H1 (cell line): ENCODE data around the gene CALR. TPM values are rescaled to one million over a fixed set of nuclear protein-coding genes. Genes with fewer than 3 reads are reported as not detected.
A peak's percentile ranks its signal among the peaks of the same experiment; 100 is the strongest.

Experiments
- CTCF ChIA-PET: fragments of 300-600 bp; sonication (Branson Sonifier 250); formaldehyde crosslinking; loops from one replicate; lab custom pipeline; 2021; ENCODE audit not compliant: partially characterized antibody; lab: Charles Lee
- POLR2A ChIA-PET: fragments of 300-600 bp; sonication (Branson Sonifier 250); formaldehyde crosslinking; loops from one replicate; lab custom pipeline; 2021; ENCODE audit warnings: inconsistent platforms; ENCODE audit not compliant: partially characterized antibody; lab: Charles Lee
- DNase-seq, 2 experiments: peaks; one replicate each; pipeline versions ENCODE4 v3.0.0 to v3.0.0-alpha.2; 2010 to 2022; ENCODE audit warnings: low spot score in 2 of 2, low read depth in 1 of 2, mixed read lengths in 1 of 2
- FAIRE-seq: peaks from 2 replicates; lab custom pipeline; 2011; peaks lifted over from hg19 to GRCh38; lab: Jason Lieb, UNC
- H2AFZ ChIP-seq: 2 replicates; pipeline ENCODE4 v1.8.1; 2012; ENCODE audit warnings: low read length, inconsistent platforms
- H2AK5ac ChIP-seq: 2 replicates; pipeline ENCODE4 v1.6.1; 2013; ENCODE audit warnings: low read depth, low read length
- H2BK120ac ChIP-seq: replicated peaks from 2 replicates; pipeline ENCODE3; 2013; ENCODE audit warnings: low read depth, low read length, inconsistent platforms
- H2BK12ac ChIP-seq: 2 replicates; pipeline ENCODE4 v1.6.1; 2013; ENCODE audit warnings: low read depth, low read length
- H2BK15ac ChIP-seq: 2 replicates; pipeline ENCODE4 v1.6.1; 2013; ENCODE audit warnings: low read length
- H2BK20ac ChIP-seq: 2 replicates; pipeline ENCODE4 v1.6.1; 2013; ENCODE audit warnings: low read length
- H2BK5ac ChIP-seq: 2 replicates; pipeline ENCODE4 v1.6.1; 2013; ENCODE audit warnings: low read depth, low read length
- H3K14ac ChIP-seq: 2 replicates; pipeline ENCODE4 v1.6.1; 2013; ENCODE audit warnings: inconsistent platforms; ENCODE audit not compliant: insufficient read length
- H3K18ac ChIP-seq: 2 replicates; pipeline ENCODE4 v1.6.1; 2013; ENCODE audit warnings: low read length; ENCODE audit errors: extremely low read depth
- H3K23ac ChIP-seq: 2 replicates; pipeline ENCODE4 v1.6.1; 2013; ENCODE audit warnings: inconsistent platforms; ENCODE audit not compliant: insufficient read length
- H3K23me2 ChIP-seq: 2 replicates; pipeline ENCODE4 v1.6.1; 2013; ENCODE audit warnings: low read depth, low read length
- H3K27ac ChIP-seq: 2 replicates; pipeline ENCODE4 v1.6.1; 2011; ENCODE audit warnings: low read depth, low read length, inconsistent platforms
- H3K27me3 ChIP-seq, 4 experiments: replicated peaks in 1 of 4; 1 replicate in 1 of 4; 2 replicates in 3 of 4; pipeline versions ENCODE4 v1.6.1 to v1.8.1; 2011 to 2013; ENCODE audit warnings: low read length in 3 of 4, mild to moderate bottlenecking in 3 of 4, inconsistent platforms in 2 of 4, mixed read lengths in 2 of 4, moderate library complexity in 1 of 4; ENCODE audit not compliant: control insufficient read depth in 3 of 4, insufficient read depth in 3 of 4; ENCODE audit errors: extremely low read depth in 1 of 4
- H3K36me3 ChIP-seq, 4 experiments: 2 replicates each; pipeline versions ENCODE4 v1.6.1 to v1.8.1; 2011 to 2013; ENCODE audit warnings: mild to moderate bottlenecking in 4 of 4, low read length in 3 of 4, moderate library complexity in 2 of 4, control low read depth in 1 of 4, inconsistent platforms in 1 of 4; ENCODE audit not compliant: insufficient read depth in 4 of 4, control insufficient read depth in 2 of 4
- H3K4ac ChIP-seq: replicated peaks from 2 replicates; pipeline ENCODE3; 2013; ENCODE audit warnings: low read length, low read depth, mixed read lengths, inconsistent platforms; ENCODE audit not compliant: insufficient read length
- H3K4me1 ChIP-seq, 4 experiments: replicated peaks in 1 of 4; 1 replicate in 1 of 4; 2 replicates in 3 of 4; pipeline versions ENCODE4 v1.6.1 to v1.8.1; 2011 to 2013; ENCODE audit warnings: low read length in 3 of 4, inconsistent platforms in 2 of 4, mixed read lengths in 1 of 4; ENCODE audit not compliant: insufficient read depth in 4 of 4, control insufficient read depth in 3 of 4
- H3K4me2 ChIP-seq, 2 experiments: 2 replicates each; pipeline versions ENCODE4 v1.6.1 to v1.8.1; 2011 to 2013; ENCODE audit warnings: low read depth in 2 of 2, low read length in 2 of 2, control low read depth in 1 of 2, inconsistent platforms in 1 of 2, mild to moderate bottlenecking in 1 of 2; ENCODE audit not compliant: insufficient read depth in 1 of 2
- H3K4me3 ChIP-seq, 4 experiments: fragments of 200-600, 300-600 bp in 1 of 4; sonication (generic), shearing (Covaris generic), sonication (Bioruptor Twin) in 1 of 4; 2 replicates each; pipeline versions ENCODE4 v1.5.1 to v1.8.1; 2011 to 2016; ENCODE audit warnings: low read length in 4 of 4, low read depth in 3 of 4, control low read depth in 2 of 4, inconsistent platforms in 2 of 4, mild to moderate bottlenecking in 2 of 4, mixed read lengths in 1 of 4, moderate library complexity in 1 of 4; ENCODE audit not compliant: insufficient read depth in 2 of 4; ENCODE audit errors: extremely low read depth in 1 of 4
- H3K56ac ChIP-seq: replicated peaks from 2 replicates; pipeline ENCODE3; 2013; ENCODE audit warnings: low read depth, mild to moderate bottlenecking, mixed read lengths, low read length, inconsistent platforms; ENCODE audit not compliant: insufficient read length
- H3K79me1 ChIP-seq: 2 replicates; pipeline ENCODE4 v1.6.1; 2013; ENCODE audit warnings: low read depth, low read length, control low read depth
- H3K79me2 ChIP-seq, 2 experiments: 2 replicates each; pipeline versions ENCODE4 v1.6.1 to v1.8.1; 2012 to 2013; ENCODE audit warnings: low read length in 2 of 2, mild to moderate bottlenecking in 2 of 2, inconsistent platforms in 1 of 2; ENCODE audit not compliant: insufficient read depth in 2 of 2, control insufficient read depth in 1 of 2
- H3K9ac ChIP-seq, 4 experiments: replicated peaks in 1 of 4; 1 replicate in 1 of 4; 2 replicates in 3 of 4; pipeline versions ENCODE4 v1.6.1 to v1.8.1; 2011 to 2013; ENCODE audit warnings: low read depth in 3 of 4, low read length in 3 of 4, control low read depth in 2 of 4, mild to moderate bottlenecking in 2 of 4, moderate library complexity in 2 of 4, inconsistent platforms in 1 of 4; ENCODE audit errors: extremely low read depth in 1 of 4
- H3K9me3 ChIP-seq, 2 experiments: 2 replicates each; pipeline versions ENCODE4 v1.6.1 to v1.8.1; 2012 to 2013; ENCODE audit warnings: mild to moderate bottlenecking in 2 of 2, moderate library complexity in 2 of 2, control low read depth in 1 of 2, inconsistent platforms in 1 of 2, low read depth in 1 of 2, low read length in 1 of 2, mixed read lengths in 1 of 2; ENCODE audit not compliant: insufficient read depth in 2 of 2
- H4K20me1 ChIP-seq, 2 experiments: replicated peaks in 1 of 2; 2 replicates each; pipeline versions ENCODE3 to v1.8.1; 2011 to 2013; ENCODE audit warnings: inconsistent platforms in 2 of 2, low read length in 2 of 2, mild to moderate bottlenecking in 1 of 2; ENCODE audit not compliant: insufficient read depth in 2 of 2, control insufficient read depth in 1 of 2
- H4K5ac ChIP-seq: 2 replicates; pipeline ENCODE4 v1.6.1; 2013; ENCODE audit warnings: low read length, low read depth, mixed read lengths, inconsistent platforms; ENCODE audit not compliant: insufficient read length
- H4K8ac ChIP-seq: 2 replicates; pipeline ENCODE4 v1.8.0; 2013; ENCODE audit warnings: mild to moderate bottlenecking, moderate library complexity, low read length, inconsistent platforms; ENCODE audit not compliant: insufficient read depth; ENCODE audit errors: extremely low read depth
- H4K91ac ChIP-seq: replicated peaks from 2 replicates; pipeline ENCODE3; 2013; ENCODE audit warnings: low read length, mixed read lengths, inconsistent platforms; ENCODE audit not compliant: insufficient read length
- KDM4A ChIP-seq: IDR thresholded peaks from one replicate; pipeline ENCODE4 v1.7.1; 2012; ENCODE audit warnings: low read depth, mild to moderate bottlenecking, moderate library complexity, low read length, inconsistent platforms; ENCODE audit not compliant: severe bottlenecking
- RXRA ChIP-seq: IDR thresholded peaks from 2 replicates; pipeline ENCODE4 v1.6.1; 2011; ENCODE audit warnings: low read depth, mild to moderate bottlenecking, low read length, moderate library complexity; ENCODE audit not compliant: insufficient read depth
- SUZ12 ChIP-seq: fragments of 200-600 bp; sonication (generic); IDR thresholded peaks from 2 replicates; pipeline ENCODE4 v1.6.1; 2012; ENCODE audit warnings: mild to moderate bottlenecking, inconsistent platforms, low read length, moderate library complexity, mixed read lengths
- WGBS, 2 experiments: shearing (Covaris generic) in 1 of 2; methylation state at CpG; one replicate each; pipeline versions ENCODE4 v1.1.6 to v1.1.7; 2013 to 2015; ENCODE audit warnings: low lambda C conversion rate in 2 of 2, mixed read lengths in 2 of 2, inconsistent platforms in 1 of 2, low coverage in 1 of 2, missing lambda C conversion rate in 1 of 2; ENCODE audit not compliant: insufficient replicate concordance in 2 of 2, insufficient coverage in 1 of 2, insufficient read length in 1 of 2; ENCODE audit errors: extremely low coverage in 1 of 2, missing lambda C conversion rate in 1 of 2; 5-methylcytosine and 5-hydroxymethylcytosine counted together
- polyA plus RNA-seq, 7 experiments: library from polyadenylated mRNA; depleted of rRNA in 3 of 7; stranded (reverse) in 5 of 7; unstranded in 2 of 7; fragments of >200 nt in 5 of 7; fragments of 200-250 nt in 2 of 7; gene quantifications; 1 replicate in 5 of 7; 2 replicates in 1 of 7; 4 replicates in 1 of 7; pipeline versions ENCODE4 v1.2.1 to v1.2.3, GENCODE V29; 2011 to 2013; ENCODE audit warnings: missing spikeins in 2 of 7, mixed read lengths in 2 of 7
- total RNA-seq: library from RNA; stranded (reverse); fragmentation: NEBNext Ultra II Directional; extraction: Animal tissue kit (Norgen Biotek cat#: 25700); gene quantifications from 2 replicates; pipeline ENCODE4 v1.2.1, GENCODE V29; 2021
- TF ChIP-seq, protein P1 (sequence below): IDR thresholded peaks from 2 replicates; pipeline ENCODE4 v1.6.1; 2011; ENCODE audit warnings: low read depth, mild to moderate bottlenecking, low read length; ENCODE audit not compliant: insufficient read depth

The CALR gene
- total and polyA plus RNA-seq, 2 of the 8 experiments (the other 6 are each of a cell fraction or from before 2014, with no cell fraction given) = 591 to 1,155 TPM

DNA sequence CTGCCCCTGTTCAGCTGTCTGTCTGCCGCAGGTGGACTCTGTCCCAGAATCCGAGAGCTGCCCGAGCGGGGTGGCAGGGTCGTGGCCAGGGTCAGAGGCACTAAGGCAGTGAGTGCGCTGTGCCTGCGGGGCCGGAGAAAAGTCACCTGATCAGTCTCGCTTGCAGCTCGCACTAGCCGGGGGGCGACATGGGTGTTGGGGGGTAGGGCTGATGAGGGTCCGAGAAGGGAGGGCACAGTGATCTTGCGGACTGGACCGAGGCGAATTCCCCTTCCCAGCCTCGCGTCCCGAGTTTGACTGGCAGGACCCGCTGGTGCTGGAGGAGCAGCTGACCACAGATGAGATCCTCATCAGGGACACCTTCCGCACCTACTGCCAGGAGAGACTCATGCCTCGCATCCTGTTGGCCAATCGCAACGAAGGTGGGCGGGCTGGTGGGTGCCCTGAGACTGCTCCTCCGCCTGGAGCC, 46.8 kb upstream of the CALR start:
- peaks cover 0 to 5% (median 2%) of the 10 kb centered on the region in 4 experiments; a peak in 4 of 7 replicates for H3K27me3 ChIP-seq
- no peak overlapping the region for H3K23ac ChIP-seq
- peak overlapping the region; percentile 68 to 83 (median 79) for H3K9ac ChIP-seq
- H3K4me1 ChIP-seq = peaks cover 0 to 6% (median 4%) of the 10 kb centered on the region in 4 experiments; a peak in 3 of 7 replicates
- H3K4me3 ChIP-seq = peak overlapping the region; percentile 81 to 98 (median 92)
- H2AK5ac ChIP-seq = no peak overlapping the region
- peak overlapping the region; percentile 42 for H4K91ac ChIP-seq
- no peak overlapping the region for H4K5ac ChIP-seq
- no peak overlapping the region for H2BK15ac ChIP-seq
- peaks cover 3 to 8% of the 10 kb centered on the region in 2 experiments for H4K20me1 ChIP-seq
- H3K18ac ChIP-seq = no peak overlapping the region
- ChIA-PET POLR2A (interaction anchor here (0.6 to 10.5 kb wide), 27 partner anchors 8 to 226 kb away, joined by 3 to 110 read pairs (median 6); partner anchors contain the start of genes CALR, DNASE2, FARSA and GADD45GIP1), CTCF (interaction anchor here (0.7 to 1.6 kb wide), 6 partner anchors 9 to 166 kb away, joined by 3 to 5 read pairs (median 4); no protein-coding TSS in a partner anchor)
- peak overlapping the region; percentile 78 to 96 for H3K4me2 ChIP-seq
- TF ChIP-seq RXRA = no peak
- TF ChIP-seq KDM4A = no peak
- no peak for TF ChIP-seq SUZ12
- TF ChIP-seq, protein P1, sequence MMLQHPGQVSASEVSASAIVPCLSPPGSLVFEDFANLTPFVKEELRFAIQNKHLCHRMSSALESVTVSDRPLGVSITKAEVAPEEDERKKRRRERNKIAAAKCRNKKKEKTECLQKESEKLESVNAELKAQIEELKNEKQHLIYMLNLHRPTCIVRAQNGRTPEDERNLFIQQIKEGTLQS = no peak
- FAIRE-seq (no peak), DNase-seq (no peak)
- peaks cover 9 to 25% (median 13%) of the 10 kb centered on the region in 4 experiments for H3K36me3 ChIP-seq
- H2BK120ac ChIP-seq = no peak overlapping the region
- peak overlapping the region; percentile 65 for H3K27ac ChIP-seq
- H2AFZ ChIP-seq = no peak overlapping the region
- peak overlapping the region; percentile 81; the same call in 1 of the 2 replicates for H2BK5ac ChIP-seq
- no peak overlapping the region for H2BK20ac ChIP-seq
- H3K79me1 ChIP-seq = peaks cover 6% of the 10 kb centered on the region; the same call in 1 of the 2 replicates
- H4K8ac ChIP-seq = peak overlapping the region; percentile 86; the same call in 1 of the 2 replicates
- peak overlapping the region; percentile 60 for H2BK12ac ChIP-seq
- WGBS, 2 experiments = 18% methylated on average over 20 of the region's 26 CpGs; no CpG with 5 or more reads in 1 of the 2 experiments
- no peaks in the 10 kb centered on the region for H3K9me3 ChIP-seq
- H3K79me2 ChIP-seq = peaks cover 0 to 12% of the 10 kb centered on the region in 2 experiments; a peak in 1 of 4 replicates
- no peak overlapping the region for H3K14ac ChIP-seq
- H3K4ac ChIP-seq = peak overlapping the region; percentile 81
- no peak overlapping the region for H3K56ac ChIP-seq
- peaks cover 8% of the 10 kb centered on the region; the same call in 1 of the 2 replicates for H3K23me2 ChIP-seq
